GM18499 (cell line): Measurements from ENCODE around the gene ACTR8.
"Not testable (repeated sequence)": the region's sequence is repeated elsewhere in the genome, so short reads cannot be mapped to it uniquely, and the experiment has no call there.

Source experiments
- ATAC-seq: cut with Tn5 transposase; IDR thresholded peaks from one replicate; pipeline ENCODE4 v1.9.1; 2021; ENCODE audit warnings: moderate number of reproducible peaks; ENCODE audit not compliant: insufficient read depth, unreplicated experiment

ACTR8 gene, protein sequence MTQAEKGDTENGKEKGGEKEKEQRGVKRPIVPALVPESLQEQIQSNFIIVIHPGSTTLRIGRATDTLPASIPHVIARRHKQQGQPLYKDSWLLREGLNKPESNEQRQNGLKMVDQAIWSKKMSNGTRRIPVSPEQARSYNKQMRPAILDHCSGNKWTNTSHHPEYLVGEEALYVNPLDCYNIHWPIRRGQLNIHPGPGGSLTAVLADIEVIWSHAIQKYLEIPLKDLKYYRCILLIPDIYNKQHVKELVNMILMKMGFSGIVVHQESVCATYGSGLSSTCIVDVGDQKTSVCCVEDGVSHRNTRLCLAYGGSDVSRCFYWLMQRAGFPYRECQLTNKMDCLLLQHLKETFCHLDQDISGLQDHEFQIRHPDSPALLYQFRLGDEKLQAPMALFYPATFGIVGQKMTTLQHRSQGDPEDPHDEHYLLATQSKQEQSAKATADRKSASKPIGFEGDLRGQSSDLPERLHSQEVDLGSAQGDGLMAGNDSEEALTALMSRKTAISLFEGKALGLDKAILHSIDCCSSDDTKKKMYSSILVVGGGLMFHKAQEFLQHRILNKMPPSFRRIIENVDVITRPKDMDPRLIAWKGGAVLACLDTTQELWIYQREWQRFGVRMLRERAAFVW

DNA sequence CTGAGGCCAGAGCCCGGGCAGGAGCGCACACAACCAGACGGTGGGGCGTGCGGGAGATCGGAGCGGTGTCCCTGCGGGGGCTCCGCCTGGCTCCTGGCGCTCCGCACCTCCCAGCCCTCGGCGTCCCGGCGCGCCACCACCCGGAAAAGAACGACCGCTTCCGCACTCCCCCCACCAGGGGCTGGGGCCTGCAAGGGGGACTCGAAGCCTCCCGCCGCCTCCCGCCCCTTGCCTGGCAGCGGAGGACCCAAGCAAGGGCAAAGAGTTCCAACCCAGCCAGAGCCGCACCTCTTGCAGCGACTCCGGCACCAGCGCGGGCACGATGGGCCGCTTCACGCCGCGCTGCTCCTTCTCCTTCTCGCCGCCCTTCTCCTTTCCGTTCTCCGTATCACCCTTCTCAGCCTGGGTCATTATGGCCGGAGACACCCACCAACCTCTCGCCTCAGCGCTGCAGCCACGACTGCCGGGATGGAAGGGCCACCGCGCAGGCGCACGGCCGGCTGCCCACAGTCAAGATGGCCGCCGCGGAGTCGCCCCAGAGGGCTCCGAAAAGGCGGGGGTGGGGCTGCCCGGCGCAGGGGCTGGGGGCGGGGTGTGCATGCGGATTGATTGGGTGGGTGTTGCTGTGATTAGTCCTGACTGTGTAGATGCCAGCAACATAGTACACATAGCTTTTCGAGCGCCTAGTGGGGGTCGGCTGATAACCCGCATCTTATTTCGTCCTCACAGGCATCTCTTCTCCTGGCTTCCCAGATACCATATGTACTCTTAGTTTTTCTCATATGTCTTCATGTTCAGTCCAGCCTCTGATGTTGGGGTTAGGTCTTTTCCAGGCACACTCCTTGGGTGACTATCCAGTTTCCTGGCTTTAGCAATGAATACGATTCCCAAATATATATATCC lies at the start of gene ACTR8:
Gene ACTR8, minus strand, starts transcription at position 462 of the 903 bp plus-strand sequence. Its CDS starts 51 bp downstream, at position 411.
- ATAC-seq = no peak

- ATAC-seq = not testable (repeated sequence)
Measured at GRCh38 chr3:53927208-53927872, 45.4 kb upstream of the ACTR8 start.

DNA sequence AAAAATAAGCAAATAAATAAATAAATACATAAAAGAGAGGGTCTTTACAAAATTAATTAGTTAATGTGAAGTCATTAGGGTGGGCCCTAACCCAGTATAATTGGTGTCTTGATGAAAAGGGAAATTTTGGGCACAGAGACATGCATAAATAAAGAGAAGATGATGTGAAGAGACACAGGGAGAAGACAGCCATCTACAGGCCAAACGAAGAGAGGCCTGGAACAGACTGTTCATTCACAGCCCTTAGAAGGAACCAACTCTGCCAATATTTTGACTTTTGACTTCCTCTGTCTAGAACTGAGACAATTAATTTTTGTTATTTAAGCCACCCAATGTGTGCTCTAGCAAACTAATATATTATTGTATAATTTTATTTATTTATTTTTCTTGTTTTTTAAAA lies 39.3 kb upstream of the ACTR8 start:
- ATAC-seq = no peak

DNA sequence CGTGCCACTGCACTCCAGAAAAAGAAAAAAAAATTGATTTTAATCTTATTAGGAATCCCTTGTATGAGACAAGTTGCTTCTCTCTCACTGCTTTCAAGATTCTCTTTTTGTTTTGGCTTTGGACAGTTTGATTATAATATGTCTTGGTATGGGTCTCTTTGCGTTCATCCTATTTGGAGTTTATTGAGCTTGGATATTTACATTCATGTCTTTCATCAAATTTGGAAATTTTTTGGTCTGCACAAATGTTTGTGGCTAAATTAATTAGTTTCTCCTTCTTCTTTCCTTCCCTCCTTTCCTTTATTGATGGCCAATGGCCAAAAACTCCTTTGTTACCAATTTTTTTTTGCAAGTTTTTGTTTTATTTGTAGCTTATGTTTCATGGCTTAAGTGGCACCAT lies 37.8 kb upstream of the ACTR8 start:
- ATAC-seq = no peak

- no peak for ATAC-seq
Measured at GRCh38 chr3:53913401-53913800, 31.4 kb upstream of the ACTR8 start.

DNA sequence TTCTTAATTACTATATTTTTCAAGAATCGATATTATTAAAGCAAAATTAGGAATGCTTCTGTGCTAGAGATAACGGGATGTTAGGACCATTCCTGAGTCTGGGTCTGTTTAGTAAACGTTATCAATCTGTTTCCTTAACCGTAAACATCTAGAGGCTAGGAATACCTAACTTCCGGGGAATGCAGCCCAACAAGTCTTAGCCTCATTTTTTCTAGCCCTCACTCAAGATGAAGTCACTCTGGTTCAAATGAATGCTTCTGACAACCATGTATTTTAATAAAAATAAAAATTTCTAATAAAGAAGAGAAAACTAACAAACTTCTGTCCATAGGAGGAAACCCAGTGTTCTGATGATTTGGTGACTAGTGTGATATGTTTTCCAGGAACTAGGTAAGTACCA lies 20.8 kb upstream of the ACTR8 start:
- ATAC-seq = no peak

DNA sequence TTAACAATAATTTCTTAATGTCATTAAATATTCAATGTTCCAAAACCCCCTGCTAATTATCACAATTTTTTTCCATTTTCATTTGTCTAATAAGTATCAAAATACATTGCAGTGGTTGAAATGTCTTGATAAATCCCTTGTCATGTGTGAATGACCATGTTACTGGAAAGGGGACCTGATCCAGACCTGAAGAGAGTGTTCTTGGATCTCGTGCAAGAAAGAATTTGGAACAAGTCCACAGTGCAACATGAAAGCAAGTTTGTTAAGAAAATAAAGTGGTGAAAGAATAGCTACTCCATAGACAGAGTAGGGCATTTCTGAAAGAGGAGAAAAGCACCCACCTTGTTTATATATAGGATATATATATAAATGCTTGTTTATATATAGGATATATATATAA lies 20.1 kb upstream of the ACTR8 start:
- no peak for ATAC-seq

- ATAC-seq = no peak
Measured at GRCh38 chr3:53900666-53901331, 18.8 kb upstream of the ACTR8 start.

DNA sequence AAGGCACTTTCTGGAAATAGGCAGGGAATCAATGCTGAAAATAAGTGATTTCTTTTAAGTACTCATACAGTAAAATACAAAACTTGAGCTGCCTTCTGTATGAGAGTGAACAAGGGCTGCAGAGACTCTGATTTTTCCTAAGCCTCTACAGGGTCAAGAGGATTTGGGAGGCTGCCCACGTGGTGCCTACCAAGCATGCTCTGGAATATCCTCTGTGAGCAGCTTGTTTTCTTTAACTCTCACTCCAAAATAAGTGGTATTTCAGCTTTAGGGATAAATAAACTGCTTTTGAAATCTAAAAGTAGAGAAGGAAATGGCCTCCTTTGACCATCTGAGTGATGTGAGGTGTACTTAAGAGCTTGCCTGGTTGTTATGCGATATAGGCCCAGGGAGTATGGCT lies 17.8 kb upstream of the ACTR8 start:
- no peak for ATAC-seq

GRCh38 chr3:53892286-53892637 lies 10.3 kb upstream of the ACTR8 start:
- no peak for ATAC-seq

DNA sequence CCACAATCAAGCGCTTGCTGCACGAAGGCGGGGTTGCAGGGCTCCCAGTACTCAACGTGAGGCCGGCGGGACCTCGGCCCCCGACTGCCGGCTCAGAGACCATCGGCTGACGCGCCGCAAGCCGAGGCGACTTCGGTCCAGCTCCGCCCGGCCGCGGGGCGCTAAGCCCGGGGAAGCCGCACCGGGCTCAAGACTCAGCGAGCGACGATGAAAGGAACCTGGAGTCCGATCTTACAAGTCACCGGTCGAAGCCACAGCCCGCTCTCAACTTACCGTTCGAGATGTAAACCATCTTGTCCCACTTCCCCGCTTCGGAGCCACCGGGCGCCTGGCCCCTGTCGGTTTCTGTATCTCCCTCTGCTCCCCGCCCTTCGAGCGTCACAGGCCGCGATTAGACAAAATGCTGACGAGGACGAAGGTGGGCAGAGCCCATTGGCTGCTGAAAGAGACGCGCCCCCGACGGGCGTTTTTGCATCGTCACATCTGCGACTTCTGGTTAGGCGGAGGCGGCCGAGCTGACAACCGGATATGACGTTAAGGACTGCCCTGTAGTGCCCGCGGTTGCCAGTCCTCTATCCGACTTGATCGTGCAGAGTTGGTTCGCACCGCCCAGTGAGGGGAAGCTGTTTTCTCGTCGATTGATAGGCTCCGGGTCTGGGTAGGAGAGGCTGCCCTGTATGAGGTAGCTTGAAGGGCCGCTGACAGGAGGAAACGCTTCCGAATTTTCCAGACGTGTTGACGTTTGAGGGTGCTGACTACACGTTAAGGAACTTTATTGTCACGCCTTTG lies 9.7 kb upstream of the ACTR8 start, which contains the start of gene SELENOK:
Gene SELENOK, minus strand, starts transcription at position 363 of the 789 bp plus-strand sequence.
- peak; percentile 88 for ATAC-seq

- ATAC-seq = no peak
Measured at GRCh38 chr3:53890726-53891475, 8.9 kb upstream of the ACTR8 start.

DNA sequence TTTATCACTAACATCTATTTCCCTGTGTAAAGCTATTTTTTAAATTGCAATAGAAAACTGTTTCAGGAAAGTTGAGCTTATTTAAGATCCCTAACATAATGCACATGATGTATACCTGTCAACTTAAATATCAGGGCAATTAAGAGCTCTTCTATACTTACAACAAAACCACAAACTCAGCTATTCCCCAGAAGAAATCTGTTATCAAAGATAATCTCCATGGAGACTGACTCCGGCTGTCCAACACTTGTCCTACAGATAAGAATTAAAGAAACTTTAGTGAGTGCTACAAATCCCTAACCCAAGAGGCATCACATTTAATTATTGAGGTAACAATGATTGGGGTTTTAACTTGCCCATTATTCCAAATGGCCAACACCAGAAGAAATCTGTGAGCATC lies 6.3 kb upstream of the ACTR8 start:
- ATAC-seq = no peak

GRCh38 chr3:53887446-53887845 lies 5.5 kb upstream of the ACTR8 start:
- ATAC-seq = no peak

GRCh38 chr3:53885239-53885638 lies 3.3 kb upstream of the ACTR8 start:
- ATAC-seq = no peak

DNA sequence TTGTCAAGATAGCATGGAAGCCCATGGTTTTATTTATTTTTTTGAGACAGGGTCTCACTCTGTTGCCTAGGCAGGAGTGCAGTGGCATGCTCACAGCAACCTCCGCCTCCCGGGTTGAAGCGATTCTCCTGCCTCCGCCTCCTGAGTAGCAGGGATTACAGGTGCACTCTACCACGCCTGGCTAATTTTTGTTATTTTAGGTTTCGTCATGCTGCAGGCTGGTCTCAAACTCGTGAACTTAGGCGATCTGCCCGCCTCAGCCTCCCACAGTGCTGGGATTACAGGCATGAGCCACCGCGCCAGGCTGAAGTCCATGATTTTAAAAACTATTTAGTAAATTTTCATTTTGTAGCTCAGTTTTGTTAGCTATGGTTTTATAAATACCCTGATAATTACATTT lies 2.7 kb upstream of the ACTR8 start:
- no peak for ATAC-seq

GRCh38 chr3:53883008-53883407 lies 1.1 kb upstream of the ACTR8 start:
- no peak for ATAC-seq
